CD4-positive, alpha-beta T cell (primary cell): ENCODE data around the gene ZSCAN9. TPM values are rescaled to one million over a fixed set of nuclear protein-coding genes. Genes with fewer than 3 reads are reported as not detected.

Experiments
- ATAC-seq: fragments of 200-7000 bp; cut with Tn5 transposase; one replicate; pipeline ENCODE4 v1.10.0; 2022; ENCODE audit warnings: mild to moderate bottlenecking; ENCODE audit not compliant: poor library complexity
- CTCF ChIA-PET: fragments of 350-600 bp; sonication (Branson Sonifier 250); formaldehyde crosslinking; loops from one replicate; lab custom pipeline; 2021; ENCODE audit warnings: antibody characterized with exemption, inconsistent platforms; lab: Charles Lee
- POLR2A ChIA-PET: fragments of 350-600 bp; sonication (Branson Sonifier 250); formaldehyde crosslinking; loops from one replicate; lab custom pipeline; 2021; ENCODE audit warnings: antibody characterized with exemption, inconsistent platforms; lab: Charles Lee
- DNase-seq, 14 experiments: peaks; one replicate each; pipeline ENCODE4 v3.0.0-alpha.2; 2013 to 2020; ENCODE audit warnings: mixed read lengths in 2 of 14
- H3K27ac ChIP-seq, 2 donors: one replicate each; pipeline versions ENCODE4 v1.5.1 to v1.7.0; 2013; ENCODE audit warnings: low read length in 2 of 2, low read depth in 1 of 2, mild to moderate bottlenecking in 1 of 2
- H3K27me3 ChIP-seq, 2 experiments: 1 replicate in 1 of 2; 2 replicates in 1 of 2; pipeline versions ENCODE4 v1.6.1 to v1.7.0; 2013; ENCODE audit warnings: low read length in 2 of 2, control low read depth in 1 of 2, mild to moderate bottlenecking in 1 of 2, moderate library complexity in 1 of 2; ENCODE audit not compliant: insufficient read depth in 2 of 2, control insufficient read depth in 1 of 2
- H3K36me3 ChIP-seq: one replicate; pipeline ENCODE4 v1.6.1; 2013; ENCODE audit warnings: low read length, control low read depth; ENCODE audit not compliant: insufficient read depth
- H3K4me1 ChIP-seq: one replicate; pipeline ENCODE4 v1.6.1; 2013; ENCODE audit warnings: low read length, control low read depth; ENCODE audit not compliant: insufficient read depth
- H3K4me3 ChIP-seq: one replicate; pipeline ENCODE4 v1.5.1; 2013; ENCODE audit warnings: mild to moderate bottlenecking, low read length, moderate library complexity
- H3K9me3 ChIP-seq, 2 experiments: 1 replicate in 1 of 2; 2 replicates in 1 of 2; pipeline versions ENCODE4 v1.6.1 to v1.7.0; 2013; ENCODE audit warnings: low read length in 2 of 2, mild to moderate bottlenecking in 2 of 2, control low read depth in 1 of 2, moderate library complexity in 1 of 2; ENCODE audit not compliant: control insufficient read depth in 1 of 2, insufficient read depth in 1 of 2
- H3K27ac Mint-ChIP-seq: one replicate; pipeline ENCODE4 v1.8.0; 2020; ENCODE audit warnings: mixed read lengths
- H3K27me3 Mint-ChIP-seq: one replicate; pipeline ENCODE4 v1.8.0; 2021; ENCODE audit warnings: mixed read lengths
- H3K36me3 Mint-ChIP-seq: one replicate; pipeline ENCODE4 v1.8.0; 2021; ENCODE audit warnings: low read depth, mixed read lengths
- H3K4me1 Mint-ChIP-seq: one replicate; pipeline ENCODE4 v1.8.0; 2021; ENCODE audit warnings: low read depth, mixed read lengths
- H3K4me3 Mint-ChIP-seq: one replicate; pipeline ENCODE4 v1.8.0; 2020; ENCODE audit warnings: mild to moderate bottlenecking, mixed read lengths
- H3K9me3 Mint-ChIP-seq: one replicate; pipeline ENCODE4 v1.8.0; 2020; ENCODE audit warnings: mixed read lengths
- intact Hi-C, 2 experiments: fragments of 100-400 bp; cut with DNase I in 1 of 2; cut with micrococcal nuclease in 1 of 2; formaldehyde crosslinking; loops; one replicate each; pipeline versions ENCODE4 v1.15.1 to v1.9.0; 2023 to 2025; cut with DNase I, micrococcal nuclease
- polyA plus RNA-seq, 2 donors: library from polyadenylated mRNA; unstranded; fragments of 120-200 nt; gene quantifications; one replicate each; pipeline ENCODE4 v1.2.1, GENCODE V29; 2013
- total RNA-seq, 174 experiments: library from RNA in 2 of 174; stranded (reverse) in 2 of 174; gene quantifications; one replicate each; pipeline ENCODE4 v1.2.3 and lab custom pipeline; 2021 to 2026
- TF ChIP-seq, protein P1 (sequence below): fragments of 200-600 bp; IDR thresholded peaks from one replicate; pipeline ENCODE4 v1.8.0; 2022; ENCODE audit warnings: antibody characterized with exemption, mild to moderate bottlenecking

The ZSCAN9 gene
- total RNA-seq, result under 1 TPM; 0.85 to 0.89 TPM
- 5.3 TPM for polyA plus RNA-seq (2013, experiment 1 of 2)
- polyA plus RNA-seq (2013, experiment 2 of 2), result 4.2 TPM
- 0.67 to 6.5 (median 2.9) reads per million in 172 experiments for total RNA-seq (lab: John Stamatoyannopoulos, UW)

DNA sequence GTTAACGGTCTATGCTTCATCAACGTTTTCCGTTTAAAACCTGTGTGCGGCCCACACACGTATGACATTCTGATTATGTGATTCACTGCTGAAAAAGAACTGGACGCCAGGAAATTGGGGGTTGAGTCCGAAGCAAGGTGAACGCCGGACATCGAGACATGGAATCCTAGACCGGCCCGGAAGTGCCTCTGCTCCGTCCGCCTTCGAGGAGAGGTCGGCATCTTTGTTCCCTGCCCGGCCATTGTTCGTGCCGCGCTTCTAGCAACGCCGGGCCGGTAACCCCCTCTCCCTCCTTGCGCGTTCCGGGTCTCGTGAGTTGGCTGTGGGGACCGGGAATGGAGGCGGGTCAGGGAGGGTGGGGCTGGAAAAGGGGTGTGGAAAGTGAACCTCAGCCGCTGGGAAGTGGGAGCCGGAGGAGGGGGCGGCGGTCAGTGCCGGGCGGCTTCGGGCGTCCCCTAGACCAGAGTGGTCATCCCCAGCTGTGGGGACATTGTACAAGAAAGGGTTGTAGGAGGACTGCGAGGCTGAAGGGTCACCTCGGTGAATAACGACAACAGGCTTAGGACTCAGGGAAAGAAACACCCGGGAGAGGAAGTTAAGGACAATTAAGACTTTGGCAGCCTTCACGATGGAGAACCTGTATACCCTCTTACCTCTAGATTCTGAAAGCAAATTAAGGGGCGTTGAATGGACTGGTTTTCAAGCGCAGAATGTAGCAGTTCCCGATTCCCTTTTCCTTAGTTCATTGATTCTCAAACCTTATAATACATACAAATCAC is at the start of gene ZSCAN9:
TSS of gene ZSCAN9 (plus strand) at position 220 of the 779 bp plus-strand sequence. CDS start 1,810 bp downstream, outside the sequence.
- TF ChIP-seq, protein P1, sequence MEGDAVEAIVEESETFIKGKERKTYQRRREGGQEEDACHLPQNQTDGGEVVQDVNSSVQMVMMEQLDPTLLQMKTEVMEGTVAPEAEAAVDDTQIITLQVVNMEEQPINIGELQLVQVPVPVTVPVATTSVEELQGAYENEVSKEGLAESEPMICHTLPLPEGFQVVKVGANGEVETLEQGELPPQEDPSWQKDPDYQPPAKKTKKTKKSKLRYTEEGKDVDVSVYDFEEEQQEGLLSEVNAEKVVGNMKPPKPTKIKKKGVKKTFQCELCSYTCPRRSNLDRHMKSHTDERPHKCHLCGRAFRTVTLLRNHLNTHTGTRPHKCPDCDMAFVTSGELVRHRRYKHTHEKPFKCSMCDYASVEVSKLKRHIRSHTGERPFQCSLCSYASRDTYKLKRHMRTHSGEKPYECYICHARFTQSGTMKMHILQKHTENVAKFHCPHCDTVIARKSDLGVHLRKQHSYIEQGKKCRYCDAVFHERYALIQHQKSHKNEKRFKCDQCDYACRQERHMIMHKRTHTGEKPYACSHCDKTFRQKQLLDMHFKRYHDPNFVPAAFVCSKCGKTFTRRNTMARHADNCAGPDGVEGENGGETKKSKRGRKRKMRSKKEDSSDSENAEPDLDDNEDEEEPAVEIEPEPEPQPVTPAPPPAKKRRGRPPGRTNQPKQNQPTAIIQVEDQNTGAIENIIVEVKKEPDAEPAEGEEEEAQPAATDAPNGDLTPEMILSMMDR, result no peak
- Histone ChIP-seq H3K36me3 (peaks cover 4% of the 10 kb centered on the region), H3K27ac (no peak within 1 kb of the TSS), H3K4me3 (peak within 1 kb of the TSS; percentile 87), H3K27me3 (peaks cover 28 to 54% of the 10 kb centered on the region in 2 experiments), H3K9me3 (peaks cover 0 to 5% of the 10 kb centered on the region in 2 experiments), H3K4me1 (peaks cover 15% of the 10 kb centered on the region)
- intact Hi-C loops, result no loop called here
- no peaks in the 10 kb centered on the region for H3K36me3 Mint-ChIP-seq
- ChIA-PET POLR2A (no interaction called here), CTCF (no interaction called here)
- peak in 6 of 14 experiments; percentile 14 to 67 (median 41) for DNase-seq
- ATAC-seq, result peak; percentile 29
- peak within 1 kb of the TSS; percentile 88 for H3K4me3 Mint-ChIP-seq
- H3K27me3 Mint-ChIP-seq, result peaks cover 75% of the 10 kb centered on the region
- H3K9me3 Mint-ChIP-seq, result no peaks in the 10 kb centered on the region
- H3K27ac Mint-ChIP-seq, result no peak within 1 kb of the TSS
- H3K4me1 Mint-ChIP-seq, result peaks cover 15% of the 10 kb centered on the region

DNA sequence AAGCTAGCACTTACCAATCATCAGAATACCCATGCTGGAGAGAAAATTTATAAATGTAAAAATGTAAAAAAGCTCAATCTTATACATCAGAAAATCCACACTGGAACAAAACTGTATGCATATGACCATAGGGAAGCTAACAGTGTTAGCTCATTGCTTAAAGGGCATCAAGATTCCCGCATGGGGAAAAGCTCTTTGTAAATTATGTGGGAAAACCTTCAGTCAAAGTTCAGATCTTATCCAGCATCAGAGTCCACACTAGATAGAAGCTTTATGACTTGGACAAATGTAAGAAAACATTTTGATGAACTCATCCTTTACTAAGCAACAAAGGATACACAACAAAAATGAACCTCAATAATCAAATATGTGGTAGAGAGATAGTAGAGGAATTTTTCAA is 48.7 kb upstream of the ZSCAN9 start:
- TF ChIP-seq, protein P1, result no peak
- Histone ChIP-seq H3K9me3 (no peaks in the 10 kb centered on the region), H3K27me3 (peaks cover 3 to 20% of the 10 kb centered on the region in 2 experiments), H3K4me3 (no peak overlapping the region), H3K36me3 (no peaks in the 10 kb centered on the region), H3K4me1 (no peaks in the 10 kb centered on the region), H3K27ac (no peak overlapping the region)
- intact Hi-C loops, result no loop called here
- no peak for ATAC-seq
- Mint-ChIP-seq H3K27ac (no peak overlapping the region), H3K4me3 (no peak overlapping the region), H3K4me1 (no peaks in the 10 kb centered on the region), H3K9me3 (no peaks in the 10 kb centered on the region), H3K36me3 (no peaks in the 10 kb centered on the region), H3K27me3 (peaks cover 62% of the 10 kb centered on the region)
- POLR2A ChIA-PET, result no interaction called here
- CTCF ChIA-PET, result no interaction called here
- DNase-seq, result no peak

DNA sequence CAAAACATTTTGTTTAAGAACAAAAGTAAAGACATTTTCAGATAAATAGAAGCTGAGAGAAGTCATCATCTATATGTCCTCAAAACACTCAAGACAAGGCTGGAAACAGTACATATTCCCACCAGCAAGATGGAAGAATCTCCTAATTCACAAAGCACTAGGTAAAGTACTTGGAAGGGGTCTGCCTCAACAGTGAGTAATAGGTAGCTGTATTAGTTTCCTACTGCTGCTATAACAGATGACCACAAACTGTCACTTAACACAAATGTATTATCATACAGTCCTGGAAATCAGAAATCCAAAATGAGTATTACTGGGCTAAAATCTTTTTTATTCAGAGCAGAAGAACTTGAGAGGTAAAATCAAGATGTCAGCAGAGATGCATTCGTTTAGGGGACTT is 42.8 kb upstream of the ZSCAN9 start:
- Mint-ChIP-seq H3K27ac (no peak overlapping the region), H3K4me1 (no peaks in the 10 kb centered on the region), H3K4me3 (no peak overlapping the region), H3K36me3 (peaks cover 11% of the 10 kb centered on the region), H3K27me3 (peaks cover 33% of the 10 kb centered on the region), H3K9me3 (peaks cover 18% of the 10 kb centered on the region)
- TF ChIP-seq, protein P1, result no peak
- ChIA-PET CTCF (no interaction called here), POLR2A (no interaction called here)
- H3K9me3 ChIP-seq, result peaks cover 7 to 17% of the 10 kb centered on the region in 2 experiments
- H3K27me3 ChIP-seq, result peaks cover 0 to 16% of the 10 kb centered on the region in 2 experiments
- no peak for ATAC-seq
- no peak overlapping the region for H3K27ac ChIP-seq
- no peak overlapping the region for H3K4me3 ChIP-seq
- intact Hi-C loops, result no loop called here
- no peaks in the 10 kb centered on the region for H3K36me3 ChIP-seq
- DNase-seq, result no peak
- no peaks in the 10 kb centered on the region for H3K4me1 ChIP-seq
